Thoracic aorta (tissue), 2 donors: ENCODE measurements around the gene WDR18. TPM values are rescaled to one million over a fixed set of nuclear protein-coding genes. Genes with fewer than 3 reads are reported as not detected.

ENCODE experiments used
- ATAC-seq: fragments of 150-250 bp; one replicate; pipeline ENCODE4 v1.8.0; 2017; ENCODE audit warnings: low read depth; ENCODE audit not compliant: insufficient number of reproducible peaks, low FRiP score
- DNase-seq: peaks from one replicate; pipeline ENCODE4 v3.0.0-alpha.2; 2020; ENCODE audit warnings: low spot score
- H3K27ac ChIP-seq, 2 donors: fragments of 200-600 bp; sonication (generic); 1 replicate in 1 of 2; 2 replicates in 1 of 2; pipeline ENCODE4 v1.5.1; 2016; ENCODE audit warnings: mild to moderate bottlenecking in 2 of 2, moderate library complexity in 2 of 2
- H3K27me3 ChIP-seq: fragments of 200-600 bp; sonication (generic); replicated peaks from 2 replicates; pipeline ENCODE4 v1.6.0; 2016; ENCODE audit warnings: mild to moderate bottlenecking; ENCODE audit not compliant: insufficient read depth
- H3K36me3 ChIP-seq: fragments of 200-600 bp; sonication (generic); one replicate; pipeline ENCODE4 v1.5.1; 2016
- H3K4me1 ChIP-seq, 2 donors: fragments of 200-600 bp; sonication (generic); 1 replicate in 1 of 2; 2 replicates in 1 of 2; pipeline versions ENCODE4 v1.5.1 to v1.6.0; 2016; ENCODE audit warnings: low read depth in 2 of 2, mild to moderate bottlenecking in 1 of 2; ENCODE audit not compliant: control insufficient read depth in 1 of 2
- H3K4me3 ChIP-seq: fragments of 200-600 bp; sonication (generic); 2 replicates; pipeline ENCODE4 v1.5.1; 2016; ENCODE audit warnings: mild to moderate bottlenecking
- H3K9me3 ChIP-seq: fragments of 200-600 bp; sonication (generic); 2 replicates; pipeline ENCODE4 v1.5.1; 2016
- total RNA-seq, 2 donors: library from RNA; depleted of rRNA; stranded (reverse); fragments of >200 nt; gene quantifications; one replicate each; pipeline versions ENCODE4 v1.1.0 to v1.2.3, GENCODE V29; 2016
- TF ChIP-seq, protein P1 (sequence below): fragments of 200-600 bp; sonication (generic); IDR thresholded peaks from one replicate; pipeline ENCODE4 v1.5.1; 2019; ENCODE audit warnings: antibody characterized with exemption

The WDR18 gene
- total RNA-seq, 2 donors from 2014 or later = 6.8 to 27.6 TPM

DNA sequence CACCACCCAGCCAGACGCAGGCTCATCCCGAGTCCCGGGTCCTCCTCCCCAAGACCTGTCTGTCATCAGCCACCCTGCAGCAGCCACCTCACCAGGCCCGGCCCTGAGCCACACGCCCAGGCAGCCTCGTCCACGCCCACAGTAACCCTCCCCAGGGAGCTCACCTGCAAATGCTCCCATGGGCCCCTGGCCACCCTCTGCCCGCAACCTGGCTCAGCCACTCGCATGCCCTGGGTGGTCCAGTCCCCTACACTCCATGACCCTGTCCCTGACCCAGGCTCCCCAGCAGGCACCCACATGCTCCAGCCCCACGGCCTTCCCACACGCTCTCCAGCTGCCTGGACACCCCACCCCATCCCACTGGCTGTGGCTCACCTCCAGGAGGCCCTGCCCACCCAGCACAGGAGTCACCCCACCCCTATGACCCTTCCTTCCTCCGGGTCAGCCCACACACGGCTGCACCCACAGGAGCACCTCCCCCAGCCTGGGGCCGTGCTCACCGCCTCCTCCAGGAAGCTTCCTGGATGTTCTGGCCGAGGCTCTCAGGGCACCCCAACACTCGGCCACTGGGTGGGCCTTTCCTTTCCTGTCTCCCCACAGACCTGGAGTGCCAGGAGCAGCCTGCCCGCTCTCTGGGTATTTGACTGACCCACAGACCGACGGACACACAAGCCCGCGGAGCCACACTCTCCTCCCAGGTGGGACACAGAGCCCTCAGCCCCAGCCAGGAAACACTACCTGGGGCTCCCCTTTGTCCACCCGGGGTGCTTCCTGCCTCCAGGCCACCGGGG lies 33.2 kb downstream of the WDR18 start:
- TF ChIP-seq, protein P1, sequence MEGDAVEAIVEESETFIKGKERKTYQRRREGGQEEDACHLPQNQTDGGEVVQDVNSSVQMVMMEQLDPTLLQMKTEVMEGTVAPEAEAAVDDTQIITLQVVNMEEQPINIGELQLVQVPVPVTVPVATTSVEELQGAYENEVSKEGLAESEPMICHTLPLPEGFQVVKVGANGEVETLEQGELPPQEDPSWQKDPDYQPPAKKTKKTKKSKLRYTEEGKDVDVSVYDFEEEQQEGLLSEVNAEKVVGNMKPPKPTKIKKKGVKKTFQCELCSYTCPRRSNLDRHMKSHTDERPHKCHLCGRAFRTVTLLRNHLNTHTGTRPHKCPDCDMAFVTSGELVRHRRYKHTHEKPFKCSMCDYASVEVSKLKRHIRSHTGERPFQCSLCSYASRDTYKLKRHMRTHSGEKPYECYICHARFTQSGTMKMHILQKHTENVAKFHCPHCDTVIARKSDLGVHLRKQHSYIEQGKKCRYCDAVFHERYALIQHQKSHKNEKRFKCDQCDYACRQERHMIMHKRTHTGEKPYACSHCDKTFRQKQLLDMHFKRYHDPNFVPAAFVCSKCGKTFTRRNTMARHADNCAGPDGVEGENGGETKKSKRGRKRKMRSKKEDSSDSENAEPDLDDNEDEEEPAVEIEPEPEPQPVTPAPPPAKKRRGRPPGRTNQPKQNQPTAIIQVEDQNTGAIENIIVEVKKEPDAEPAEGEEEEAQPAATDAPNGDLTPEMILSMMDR = no peak
- peaks cover 48 to 57% of the 10 kb centered on the region in 2 donors for H3K4me1 ChIP-seq
- H3K27ac ChIP-seq = no peak overlapping the region
- DNase-seq = no peak
- peaks cover 19% of the 10 kb centered on the region for H3K36me3 ChIP-seq
- peak overlapping the region; percentile 38 for H3K4me3 ChIP-seq
- no peaks in the 10 kb centered on the region for H3K27me3 ChIP-seq
- no peak for ATAC-seq
- H3K9me3 ChIP-seq = no peaks in the 10 kb centered on the region

GRCh38 chr19:1017906-1018305 lies 33.8 kb downstream of the WDR18 start:
- ATAC-seq (no peak), DNase-seq (no peak)
- H3K9me3 ChIP-seq = no peaks in the 10 kb centered on the region
- peaks cover 16% of the 10 kb centered on the region for H3K36me3 ChIP-seq
- peaks cover 48 to 60% of the 10 kb centered on the region in 2 donors for H3K4me1 ChIP-seq
- H3K27ac ChIP-seq = no peak overlapping the region
- TF ChIP-seq, protein P1 = no peak
- H3K27me3 ChIP-seq = no peaks in the 10 kb centered on the region
- H3K4me3 ChIP-seq = peak overlapping the region; percentile 38

GRCh38 chr19:1018393-1018792 lies 34.2 kb downstream of the WDR18 start:
- Histone ChIP-seq H3K27ac (no peak overlapping the region), H3K27me3 (no peaks in the 10 kb centered on the region), H3K4me3 (no peak overlapping the region), H3K36me3 (peaks cover 12% of the 10 kb centered on the region), H3K9me3 (no peaks in the 10 kb centered on the region), H3K4me1 (peaks cover 52 to 65% of the 10 kb centered on the region in 2 donors)
- ATAC-seq (no peak), DNase-seq (no peak)
- TF ChIP-seq, protein P1 = no peak

DNA sequence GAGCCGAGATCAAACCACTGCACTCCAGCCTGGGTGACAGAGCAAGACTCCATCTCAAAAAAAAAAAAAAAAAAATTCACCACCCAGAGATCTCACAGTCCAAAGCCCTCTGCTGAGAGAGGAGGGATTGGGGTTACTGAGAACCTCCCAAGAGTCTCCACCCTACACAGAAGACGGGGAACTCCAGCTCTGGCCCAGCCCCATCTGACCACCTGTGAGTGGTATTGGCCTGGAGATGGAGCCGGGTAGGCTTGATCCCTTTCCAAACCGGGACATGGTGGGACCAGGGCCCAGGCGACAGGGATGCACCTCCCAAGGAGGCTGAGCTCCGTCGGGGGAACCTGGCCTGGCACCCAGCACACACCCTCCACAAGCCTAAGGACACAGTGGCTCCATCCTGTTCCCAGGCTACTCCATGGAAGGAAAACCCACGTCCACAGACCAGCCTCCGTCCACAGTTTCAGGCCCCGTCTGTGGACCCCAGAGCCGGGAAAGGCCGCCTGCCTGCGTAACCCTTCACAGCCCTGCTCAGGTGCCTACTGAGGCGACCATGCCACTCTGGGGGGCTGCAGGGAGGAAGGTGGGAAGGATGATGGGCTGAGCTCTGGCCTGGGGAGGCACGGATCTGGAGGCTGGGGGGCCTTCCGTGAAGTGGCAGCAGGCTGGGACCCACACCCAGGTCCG lies 34.9 kb downstream of the WDR18 start:
- Histone ChIP-seq H3K4me3 (peak overlapping the region; percentile 84), H3K27ac (no peak overlapping the region), H3K27me3 (no peaks in the 10 kb centered on the region), H3K9me3 (no peaks in the 10 kb centered on the region), H3K36me3 (peaks cover 5% of the 10 kb centered on the region), H3K4me1 (peaks cover 55 to 65% of the 10 kb centered on the region in 2 donors)
- TF ChIP-seq, protein P1 = no peak
- DNase-seq = no peak
- no peak for ATAC-seq

- peak overlapping the region; percentile 84 for H3K4me3 ChIP-seq
- peaks cover under 1% of the 10 kb centered on the region for H3K36me3 ChIP-seq
- no peak for DNase-seq
- peaks cover 55 to 65% of the 10 kb centered on the region in 2 donors for H3K4me1 ChIP-seq
- no peaks in the 10 kb centered on the region for H3K9me3 ChIP-seq
- no peak overlapping the region for H3K27ac ChIP-seq
- TF ChIP-seq, protein P1 = no peak
- H3K27me3 ChIP-seq = no peaks in the 10 kb centered on the region
- no peak for ATAC-seq
Measured at GRCh38 chr19:1019616-1019961, 35.4 kb downstream of the WDR18 start.
